H1 (cell line): ENCODE results near the gene KCNK4. TPM values are rescaled to one million over a fixed set of nuclear protein-coding genes. Genes with fewer than 3 reads are reported as not detected.

ENCODE experiments used
- CTCF ChIA-PET: fragments of 300-600 bp; sonication (Branson Sonifier 250); formaldehyde crosslinking; loops from one replicate; lab custom pipeline; 2021; ENCODE audit not compliant: partially characterized antibody; lab: Charles Lee
- POLR2A ChIA-PET: fragments of 300-600 bp; sonication (Branson Sonifier 250); formaldehyde crosslinking; loops from one replicate; lab custom pipeline; 2021; ENCODE audit warnings: inconsistent platforms; ENCODE audit not compliant: partially characterized antibody; lab: Charles Lee
- DNase-seq, 2 experiments: peaks; one replicate each; pipeline versions ENCODE4 v3.0.0 to v3.0.0-alpha.2; 2010 to 2022; ENCODE audit warnings: low spot score in 2 of 2, low read depth in 1 of 2, mixed read lengths in 1 of 2
- FAIRE-seq: peaks from 2 replicates; lab custom pipeline; 2011; peaks lifted over from hg19 to GRCh38; lab: Jason Lieb, UNC
- H2AFZ ChIP-seq: 2 replicates; pipeline ENCODE4 v1.8.1; 2012; ENCODE audit warnings: low read length, inconsistent platforms
- H2AK5ac ChIP-seq: 2 replicates; pipeline ENCODE4 v1.6.1; 2013; ENCODE audit warnings: low read depth, low read length
- H2BK120ac ChIP-seq: replicated peaks from 2 replicates; pipeline ENCODE3; 2013; ENCODE audit warnings: low read depth, low read length, inconsistent platforms
- H2BK12ac ChIP-seq: 2 replicates; pipeline ENCODE4 v1.6.1; 2013; ENCODE audit warnings: low read depth, low read length
- H2BK15ac ChIP-seq: 2 replicates; pipeline ENCODE4 v1.6.1; 2013; ENCODE audit warnings: low read length
- H2BK20ac ChIP-seq: 2 replicates; pipeline ENCODE4 v1.6.1; 2013; ENCODE audit warnings: low read length
- H2BK5ac ChIP-seq: 2 replicates; pipeline ENCODE4 v1.6.1; 2013; ENCODE audit warnings: low read depth, low read length
- H3K14ac ChIP-seq: 2 replicates; pipeline ENCODE4 v1.6.1; 2013; ENCODE audit warnings: inconsistent platforms; ENCODE audit not compliant: insufficient read length
- H3K18ac ChIP-seq: 2 replicates; pipeline ENCODE4 v1.6.1; 2013; ENCODE audit warnings: low read length; ENCODE audit errors: extremely low read depth
- H3K23ac ChIP-seq: 2 replicates; pipeline ENCODE4 v1.6.1; 2013; ENCODE audit warnings: inconsistent platforms; ENCODE audit not compliant: insufficient read length
- H3K23me2 ChIP-seq: 2 replicates; pipeline ENCODE4 v1.6.1; 2013; ENCODE audit warnings: low read depth, low read length
- H3K27ac ChIP-seq: 2 replicates; pipeline ENCODE4 v1.6.1; 2011; ENCODE audit warnings: low read depth, low read length, inconsistent platforms
- H3K27me3 ChIP-seq, 4 experiments: replicated peaks in 1 of 4; 1 replicate in 1 of 4; 2 replicates in 3 of 4; pipeline versions ENCODE4 v1.6.1 to v1.8.1; 2011 to 2013; ENCODE audit warnings: low read length in 3 of 4, mild to moderate bottlenecking in 3 of 4, inconsistent platforms in 2 of 4, mixed read lengths in 2 of 4, moderate library complexity in 1 of 4; ENCODE audit not compliant: control insufficient read depth in 3 of 4, insufficient read depth in 3 of 4; ENCODE audit errors: extremely low read depth in 1 of 4
- H3K36me3 ChIP-seq, 4 experiments: 2 replicates each; pipeline versions ENCODE4 v1.6.1 to v1.8.1; 2011 to 2013; ENCODE audit warnings: mild to moderate bottlenecking in 4 of 4, low read length in 3 of 4, moderate library complexity in 2 of 4, control low read depth in 1 of 4, inconsistent platforms in 1 of 4; ENCODE audit not compliant: insufficient read depth in 4 of 4, control insufficient read depth in 2 of 4
- H3K4ac ChIP-seq: replicated peaks from 2 replicates; pipeline ENCODE3; 2013; ENCODE audit warnings: low read length, low read depth, mixed read lengths, inconsistent platforms; ENCODE audit not compliant: insufficient read length
- H3K4me1 ChIP-seq, 4 experiments: replicated peaks in 1 of 4; 1 replicate in 1 of 4; 2 replicates in 3 of 4; pipeline versions ENCODE4 v1.6.1 to v1.8.1; 2011 to 2013; ENCODE audit warnings: low read length in 3 of 4, inconsistent platforms in 2 of 4, mixed read lengths in 1 of 4; ENCODE audit not compliant: insufficient read depth in 4 of 4, control insufficient read depth in 3 of 4
- H3K4me2 ChIP-seq, 2 experiments: 2 replicates each; pipeline versions ENCODE4 v1.6.1 to v1.8.1; 2011 to 2013; ENCODE audit warnings: low read depth in 2 of 2, low read length in 2 of 2, control low read depth in 1 of 2, inconsistent platforms in 1 of 2, mild to moderate bottlenecking in 1 of 2; ENCODE audit not compliant: insufficient read depth in 1 of 2
- H3K4me3 ChIP-seq, 4 experiments: fragments of 200-600, 300-600 bp in 1 of 4; sonication (generic), shearing (Covaris generic), sonication (Bioruptor Twin) in 1 of 4; 2 replicates each; pipeline versions ENCODE4 v1.5.1 to v1.8.1; 2011 to 2016; ENCODE audit warnings: low read length in 4 of 4, low read depth in 3 of 4, control low read depth in 2 of 4, inconsistent platforms in 2 of 4, mild to moderate bottlenecking in 2 of 4, mixed read lengths in 1 of 4, moderate library complexity in 1 of 4; ENCODE audit not compliant: insufficient read depth in 2 of 4; ENCODE audit errors: extremely low read depth in 1 of 4
- H3K56ac ChIP-seq: replicated peaks from 2 replicates; pipeline ENCODE3; 2013; ENCODE audit warnings: low read depth, mild to moderate bottlenecking, mixed read lengths, low read length, inconsistent platforms; ENCODE audit not compliant: insufficient read length
- H3K79me1 ChIP-seq: 2 replicates; pipeline ENCODE4 v1.6.1; 2013; ENCODE audit warnings: low read depth, low read length, control low read depth
- H3K79me2 ChIP-seq, 2 experiments: 2 replicates each; pipeline versions ENCODE4 v1.6.1 to v1.8.1; 2012 to 2013; ENCODE audit warnings: low read length in 2 of 2, mild to moderate bottlenecking in 2 of 2, inconsistent platforms in 1 of 2; ENCODE audit not compliant: insufficient read depth in 2 of 2, control insufficient read depth in 1 of 2
- H3K9ac ChIP-seq, 4 experiments: replicated peaks in 1 of 4; 1 replicate in 1 of 4; 2 replicates in 3 of 4; pipeline versions ENCODE4 v1.6.1 to v1.8.1; 2011 to 2013; ENCODE audit warnings: low read depth in 3 of 4, low read length in 3 of 4, control low read depth in 2 of 4, mild to moderate bottlenecking in 2 of 4, moderate library complexity in 2 of 4, inconsistent platforms in 1 of 4; ENCODE audit errors: extremely low read depth in 1 of 4
- H3K9me3 ChIP-seq, 2 experiments: 2 replicates each; pipeline versions ENCODE4 v1.6.1 to v1.8.1; 2012 to 2013; ENCODE audit warnings: mild to moderate bottlenecking in 2 of 2, moderate library complexity in 2 of 2, control low read depth in 1 of 2, inconsistent platforms in 1 of 2, low read depth in 1 of 2, low read length in 1 of 2, mixed read lengths in 1 of 2; ENCODE audit not compliant: insufficient read depth in 2 of 2
- H4K20me1 ChIP-seq, 2 experiments: replicated peaks in 1 of 2; 2 replicates each; pipeline versions ENCODE3 to v1.8.1; 2011 to 2013; ENCODE audit warnings: inconsistent platforms in 2 of 2, low read length in 2 of 2, mild to moderate bottlenecking in 1 of 2; ENCODE audit not compliant: insufficient read depth in 2 of 2, control insufficient read depth in 1 of 2
- H4K5ac ChIP-seq: 2 replicates; pipeline ENCODE4 v1.6.1; 2013; ENCODE audit warnings: low read length, low read depth, mixed read lengths, inconsistent platforms; ENCODE audit not compliant: insufficient read length
- H4K8ac ChIP-seq: 2 replicates; pipeline ENCODE4 v1.8.0; 2013; ENCODE audit warnings: mild to moderate bottlenecking, moderate library complexity, low read length, inconsistent platforms; ENCODE audit not compliant: insufficient read depth; ENCODE audit errors: extremely low read depth
- H4K91ac ChIP-seq: replicated peaks from 2 replicates; pipeline ENCODE3; 2013; ENCODE audit warnings: low read length, mixed read lengths, inconsistent platforms; ENCODE audit not compliant: insufficient read length
- CEBPB ChIP-seq: IDR thresholded peaks from 2 replicates; pipeline ENCODE4 v1.6.1; 2012; ENCODE audit warnings: low read depth, low read length
- CHD2 ChIP-seq: IDR thresholded peaks from 2 replicates; pipeline ENCODE4 v1.6.1; 2012; ENCODE audit warnings: low read length, improper control_type of control experiment
- PHF8 ChIP-seq: fragments of 200-600 bp; sonication (generic); conservative IDR thresholded peaks from 2 replicates; pipeline ENCODE4 v1.7.1; 2012; ENCODE audit warnings: low read depth, mild to moderate bottlenecking, inconsistent platforms, low read length, moderate library complexity
- SIX5 ChIP-seq: IDR thresholded peaks from 2 replicates; pipeline ENCODE4 v1.6.1; 2011; ENCODE audit warnings: mild to moderate bottlenecking, low read depth, low read length
- YY1 ChIP-seq: IDR thresholded peaks from 2 replicates; pipeline ENCODE4 v1.6.1; 2011; ENCODE audit warnings: low read depth, mild to moderate bottlenecking, low read length
- WGBS, 2 experiments: shearing (Covaris generic) in 1 of 2; methylation state at CpG; one replicate each; pipeline versions ENCODE4 v1.1.6 to v1.1.7; 2013 to 2015; ENCODE audit warnings: low lambda C conversion rate in 2 of 2, mixed read lengths in 2 of 2, inconsistent platforms in 1 of 2, low coverage in 1 of 2, missing lambda C conversion rate in 1 of 2; ENCODE audit not compliant: insufficient replicate concordance in 2 of 2, insufficient coverage in 1 of 2, insufficient read length in 1 of 2; ENCODE audit errors: extremely low coverage in 1 of 2, missing lambda C conversion rate in 1 of 2; 5-methylcytosine and 5-hydroxymethylcytosine counted together
- polyA plus RNA-seq, 7 experiments: library from polyadenylated mRNA; depleted of rRNA in 3 of 7; stranded (reverse) in 5 of 7; unstranded in 2 of 7; fragments of >200 nt in 5 of 7; fragments of 200-250 nt in 2 of 7; gene quantifications; 1 replicate in 5 of 7; 2 replicates in 1 of 7; 4 replicates in 1 of 7; pipeline versions ENCODE4 v1.2.1 to v1.2.3, GENCODE V29; 2011 to 2013; ENCODE audit warnings: missing spikeins in 2 of 7, mixed read lengths in 2 of 7
- total RNA-seq: library from RNA; stranded (reverse); fragmentation: NEBNext Ultra II Directional; extraction: Animal tissue kit (Norgen Biotek cat#: 25700); gene quantifications from 2 replicates; pipeline ENCODE4 v1.2.1, GENCODE V29; 2021

Gene KCNK4
- total and polyA plus RNA-seq, 2 of the 8 experiments (the other 6 are each of a cell fraction or from before 2014, with no cell fraction given) = 0.19 TPM; not detected in 1

DNA sequence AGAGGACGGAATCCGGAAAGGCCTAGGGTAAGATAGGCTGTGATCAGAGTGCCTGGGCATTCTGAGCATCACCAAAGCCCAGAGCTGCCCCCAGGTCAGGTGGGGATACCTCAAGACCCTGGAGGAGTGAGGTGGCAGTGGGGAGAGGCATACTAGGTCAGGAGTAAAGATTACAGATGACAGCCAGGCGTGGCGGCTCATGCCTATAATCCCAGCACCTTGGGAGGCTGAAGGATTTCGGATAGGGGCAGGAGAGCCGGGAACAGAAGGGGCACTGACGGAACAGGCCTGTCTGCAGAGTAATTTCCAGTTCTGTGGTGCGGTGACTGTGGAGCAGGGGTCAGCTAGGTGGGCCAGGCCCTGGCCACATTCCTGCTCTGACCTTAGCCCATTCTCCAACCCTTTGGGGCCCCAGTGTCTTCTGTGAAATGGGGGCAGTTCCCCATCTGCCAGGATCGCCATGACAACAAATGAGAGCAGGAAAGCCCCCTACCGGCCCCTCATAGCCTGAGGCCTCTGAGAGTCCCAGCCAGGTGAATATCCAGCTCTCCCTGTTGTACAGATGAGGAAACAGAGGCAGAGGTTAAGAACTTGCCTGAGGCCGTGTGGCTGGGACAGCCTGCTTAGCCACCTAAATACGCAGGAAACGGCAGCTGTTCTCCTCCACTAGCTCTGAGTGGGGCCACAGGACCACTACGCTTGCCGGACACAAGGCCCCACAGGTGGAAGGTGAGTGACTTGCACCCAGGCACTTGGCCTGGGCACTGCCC is 15.9 kb upstream of the KCNK4 start:
- 80% methylated on average over 15 of the region's 15 CpGs; no CpG with 5 or more reads in 1 of the 2 experiments for WGBS, 2 experiments
- DNase-seq (no peak), FAIRE-seq (no peak)
- Histone ChIP-seq H3K18ac (no peak overlapping the region), H3K4me3 (no peak overlapping the region), H3K23me2 (0 out of 2 replicates have a peak, but pooled peaks cover 2% of the 10 kb centered on the region), H2AK5ac (no peak overlapping the region), H4K5ac (no peak overlapping the region), H3K4me1 (peaks cover 0 to 5% (median 2%) of the 10 kb centered on the region in 4 experiments; a peak in 1 of 7 replicates), H2BK12ac (no peak overlapping the region), H4K20me1 (no peaks in the 10 kb centered on the region), H2BK120ac (no peak overlapping the region), H3K9ac (no peak overlapping the region), H3K27me3 (no peaks in the 10 kb centered on the region), H2BK20ac (no peak overlapping the region), H3K36me3 (no peaks in the 10 kb centered on the region; a peak in 1 of 8 replicates), H3K4ac (no peak overlapping the region), H2BK5ac (peak overlapping the region; percentile 35; the same call in 1 of the 2 replicates), H3K79me1 (no peaks in the 10 kb centered on the region; the same call in 1 of the 2 replicates), H3K23ac (no peak overlapping the region), H4K8ac (no peak overlapping the region), H3K79me2 (0 out of 4 replicates have a peak, but pooled peaks cover 0 to 4% of the 10 kb centered on the region in 2 experiments), H3K4me2 (no peak overlapping the region), H2AFZ (no peak overlapping the region), H3K9me3 (no peaks in the 10 kb centered on the region), H3K14ac (no peak overlapping the region), H3K56ac (no peak overlapping the region), H3K27ac (no peak overlapping the region), H4K91ac (no peak overlapping the region), H2BK15ac (no peak overlapping the region)
- TF ChIP-seq PHF8 (no peak), CHD2 (no peak), YY1 (no peak), SIX5 (no peak), CEBPB (no peak)
- POLR2A ChIA-PET = interaction anchor here (0.6 to 1.8 kb wide), 5 partner anchors 17 to 42 kb away, joined by 3 to 6 read pairs (median 3); partner anchors contain the start of genes PRDX5 and TRMT112
- CTCF ChIA-PET = interaction anchor here (0.6 to 13.7 kb wide), 7 partner anchors 12 to 90 kb away, joined by 3 to 168 read pairs (median 5); partner anchors contain the start of genes CATSPERZ, ESRRA and PLCB3
